Lower leg skin (tissue), 3 donors: Measurements from ENCODE around the gene CALD1.

Experiments
- CTCF ChIP-seq, 3 donors: fragments of 450-650 bp; IDR thresholded peaks; one replicate each; pipeline ENCODE4 v1.5.1; 2016; ENCODE audit warnings: antibody characterized with exemption in 3 of 3, mild to moderate bottlenecking in 3 of 3, moderate library complexity in 2 of 3
- POLR2A ChIP-seq, 2 donors: fragments of 450-650 bp; IDR thresholded peaks; one replicate each; pipeline ENCODE4 v1.6.1; 2016 to 2017; ENCODE audit warnings: antibody characterized with exemption in 2 of 2, mild to moderate bottlenecking in 1 of 2, moderate library complexity in 1 of 2

GRCh38 chr7:134811765-134812164, 32.3 kb downstream of the CALD1 start:
- no peak for TF ChIP-seq CTCF (IDR thresholded peaks at IDR 0.05)
- TF ChIP-seq POLR2A (IDR thresholded peaks at IDR 0.05): no peak
